Occipital lobe (tissue), 2 donors: ENCODE data around the gene WASHC3. TPM values are rescaled to one million over a fixed set of nuclear protein-coding genes. Genes with fewer than 3 reads are reported as not detected.

Source experiments
- DNase-seq: peaks from one replicate; lab custom pipeline; 2025; lab: John Stamatoyannopoulos, UW
- total RNA-seq: library from RNA; depleted of rRNA; stranded (reverse); fragments of >200 nt; gene quantifications from one replicate; pipeline ENCODE4 v1.2.3, GENCODE V29; 2014

WASHC3 gene
- total RNA-seq, 1 donor from 2014 or later = 55.1 TPM

DNA sequence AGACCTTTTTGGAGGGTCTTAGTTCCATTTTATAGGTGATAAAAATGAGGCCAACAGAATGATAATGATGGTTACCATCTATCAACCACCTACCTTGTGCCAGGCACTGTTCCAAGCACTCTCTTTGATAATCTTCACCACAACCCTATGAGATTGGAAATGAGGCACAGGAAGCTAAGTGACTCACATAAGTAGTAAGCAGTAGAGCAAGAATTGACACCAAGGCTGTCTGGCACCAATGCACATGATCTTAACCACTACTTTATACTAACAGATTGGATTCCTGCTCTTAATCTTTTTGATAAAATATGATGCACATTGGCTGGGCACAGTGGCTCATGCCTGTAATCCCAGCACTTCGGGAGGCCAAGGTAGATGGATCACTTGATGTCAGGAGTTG is 93.0 kb downstream of the WASHC3 start:
- no peak for DNase-seq

GRCh38 chr12:101967506-101967905 is 94.3 kb downstream of the WASHC3 start:
- DNase-seq = no peak

- DNase-seq = no peak
These were observed 95.3 kb downstream of the WASHC3 start for GRCh38 chr12:101966496-101966895.

DNA sequence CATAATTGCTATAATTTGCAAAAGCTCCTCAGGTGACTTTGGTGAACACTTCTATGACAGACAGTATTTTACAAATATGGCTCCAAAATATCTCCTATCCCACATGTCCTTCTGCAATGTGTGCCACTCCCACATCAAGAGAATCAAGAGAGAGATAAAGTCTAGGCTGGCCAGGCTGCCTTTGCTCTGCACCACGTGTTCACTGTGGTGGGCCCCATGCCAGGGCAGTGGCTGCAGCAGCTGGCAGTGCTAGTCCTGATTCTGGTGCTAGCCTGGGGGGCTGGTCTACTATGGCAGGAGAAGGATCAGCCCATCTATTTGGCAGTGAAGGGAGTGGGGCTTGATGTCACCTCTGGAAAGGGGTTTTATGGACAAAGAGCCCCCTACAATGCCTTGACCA is 98.1 kb downstream of the WASHC3 start:
- no peak for DNase-seq

Other genes starting within 250 kb of the WASHC3 start
- 138 TPM for gene GNPTAB, start 231.0 kb downstream of the WASHC3 start, total RNA-seq
- gene DRAM1, start 184.4 kb downstream of the WASHC3 start, total RNA-seq = 1.1 TPM
- 8.0 TPM for gene NUP37, start 58.1 kb upstream of the WASHC3 start, total RNA-seq
- gene PARPBP, start 58.2 kb upstream of the WASHC3 start, total RNA-seq = 5.5 TPM
- not detected for gene PMCH, start 135.8 kb upstream of the WASHC3 start, total RNA-seq